Stimulated activated naive CD8-positive, alpha-beta T cell treated with anti-CD3 and anti-CD28 coated beads, Interleukin-15, Interleukin-2, amounts not matched to agents 100 ng/mL and 50 ng/mL, for 24 hours (primary cell): ENCODE data around the gene IGFN1.

Source experiments
- H3K27ac Mint-ChIP-seq: one replicate; pipeline ENCODE4 v1.8.0; 2021; ENCODE audit warnings: mild to moderate bottlenecking, mixed read lengths
- H3K27me3 Mint-ChIP-seq: one replicate; pipeline ENCODE4 v1.8.0; 2021; ENCODE audit warnings: mixed read lengths
- H3K36me3 Mint-ChIP-seq: one replicate; pipeline ENCODE4 v1.8.0; 2021; ENCODE audit warnings: low read depth, mixed read lengths
- H3K4me1 Mint-ChIP-seq: one replicate; pipeline ENCODE4 v1.8.0; 2021; ENCODE audit warnings: low read depth, mixed read lengths
- H3K4me3 Mint-ChIP-seq: one replicate; pipeline ENCODE4 v1.8.0; 2021; ENCODE audit warnings: mild to moderate bottlenecking, mixed read lengths
- H3K9me3 Mint-ChIP-seq: one replicate; pipeline ENCODE4 v1.8.0; 2021; ENCODE audit warnings: mixed read lengths

Gene IGFN1

DNA sequence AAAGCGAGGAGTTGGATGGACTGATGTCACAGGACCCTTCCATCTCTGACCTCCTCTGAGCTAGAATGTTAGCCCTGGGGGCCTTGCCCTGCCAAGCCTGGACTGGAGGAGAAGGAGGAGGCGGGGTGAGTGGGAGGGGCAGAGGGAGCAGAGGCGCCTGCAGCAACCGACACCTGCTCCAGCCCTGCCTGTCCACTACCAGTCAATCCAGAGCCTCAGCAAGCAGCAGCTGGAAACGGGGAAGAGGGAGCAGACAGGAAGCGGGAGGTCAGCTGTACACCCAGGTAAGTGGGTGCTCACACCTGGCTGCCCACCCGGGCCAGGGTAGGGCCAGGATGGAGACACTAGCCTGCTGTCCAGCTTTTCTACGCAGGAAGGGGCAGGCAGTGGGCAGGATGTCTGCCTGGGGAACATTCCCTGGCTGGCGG lies at the start of gene IGFN1:
Gene IGFN1, plus strand, starts transcription at position 201 of the 428 bp plus-strand sequence. CDS start 2,470 bp downstream, outside the sequence.
- H3K36me3 Mint-ChIP-seq = no peaks in the 10 kb centered on the region
- H3K27me3 Mint-ChIP-seq = peaks cover 13% of the 10 kb centered on the region
- peaks cover 10% of the 10 kb centered on the region for H3K4me1 Mint-ChIP-seq
- no peaks in the 10 kb centered on the region for H3K9me3 Mint-ChIP-seq
- H3K27ac Mint-ChIP-seq = no peak within 1 kb of the TSS
- no peak within 1 kb of the TSS for H3K4me3 Mint-ChIP-seq

DNA sequence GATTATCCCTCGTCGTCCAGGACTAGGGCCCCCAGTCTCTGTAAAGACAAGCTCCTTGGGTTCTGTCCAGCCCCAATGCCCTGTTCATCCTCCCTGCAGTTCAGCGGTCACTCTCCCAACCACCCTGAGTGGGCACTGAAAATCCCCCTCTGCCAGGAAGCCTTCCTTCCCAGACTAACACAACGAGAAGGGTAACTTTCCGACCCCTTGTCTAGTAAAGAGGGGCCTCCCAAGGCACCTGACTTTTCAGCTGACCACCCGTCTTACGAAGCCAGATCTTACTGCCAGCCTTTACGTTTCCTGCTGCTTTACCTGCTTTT lies 49.7 kb upstream of the IGFN1 start:
- Mint-ChIP-seq H3K9me3 (no peaks in the 10 kb centered on the region), H3K27me3 (no peaks in the 10 kb centered on the region), H3K36me3 (peaks cover 22% of the 10 kb centered on the region), H3K27ac (no peak overlapping the region), H3K4me1 (no peaks in the 10 kb centered on the region), H3K4me3 (no peak overlapping the region)

DNA sequence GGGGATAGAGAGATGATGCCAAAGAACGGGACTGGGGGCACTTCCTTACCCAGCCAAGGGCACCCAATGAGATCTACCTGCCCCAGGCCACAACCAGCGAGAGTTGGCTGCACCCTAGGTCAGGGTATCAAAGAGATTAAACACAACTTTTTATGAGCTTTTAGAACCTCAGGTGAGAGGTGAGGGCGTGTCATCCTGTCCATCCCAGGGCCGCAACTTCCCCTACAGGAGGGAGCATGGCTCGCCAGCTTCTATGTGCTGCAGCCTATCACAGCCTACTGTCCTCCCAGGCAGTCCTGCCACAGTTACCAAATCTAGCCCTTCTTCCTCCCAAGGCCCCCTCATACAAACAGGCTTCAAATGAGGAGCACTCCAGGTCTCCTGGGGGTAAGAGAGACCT lies 49.2 kb upstream of the IGFN1 start:
- no peak overlapping the region for H3K27ac Mint-ChIP-seq
- H3K4me1 Mint-ChIP-seq = no peaks in the 10 kb centered on the region
- H3K36me3 Mint-ChIP-seq = peaks cover 22% of the 10 kb centered on the region
- H3K4me3 Mint-ChIP-seq = no peak overlapping the region
- no peaks in the 10 kb centered on the region for H3K9me3 Mint-ChIP-seq
- H3K27me3 Mint-ChIP-seq = no peaks in the 10 kb centered on the region

DNA sequence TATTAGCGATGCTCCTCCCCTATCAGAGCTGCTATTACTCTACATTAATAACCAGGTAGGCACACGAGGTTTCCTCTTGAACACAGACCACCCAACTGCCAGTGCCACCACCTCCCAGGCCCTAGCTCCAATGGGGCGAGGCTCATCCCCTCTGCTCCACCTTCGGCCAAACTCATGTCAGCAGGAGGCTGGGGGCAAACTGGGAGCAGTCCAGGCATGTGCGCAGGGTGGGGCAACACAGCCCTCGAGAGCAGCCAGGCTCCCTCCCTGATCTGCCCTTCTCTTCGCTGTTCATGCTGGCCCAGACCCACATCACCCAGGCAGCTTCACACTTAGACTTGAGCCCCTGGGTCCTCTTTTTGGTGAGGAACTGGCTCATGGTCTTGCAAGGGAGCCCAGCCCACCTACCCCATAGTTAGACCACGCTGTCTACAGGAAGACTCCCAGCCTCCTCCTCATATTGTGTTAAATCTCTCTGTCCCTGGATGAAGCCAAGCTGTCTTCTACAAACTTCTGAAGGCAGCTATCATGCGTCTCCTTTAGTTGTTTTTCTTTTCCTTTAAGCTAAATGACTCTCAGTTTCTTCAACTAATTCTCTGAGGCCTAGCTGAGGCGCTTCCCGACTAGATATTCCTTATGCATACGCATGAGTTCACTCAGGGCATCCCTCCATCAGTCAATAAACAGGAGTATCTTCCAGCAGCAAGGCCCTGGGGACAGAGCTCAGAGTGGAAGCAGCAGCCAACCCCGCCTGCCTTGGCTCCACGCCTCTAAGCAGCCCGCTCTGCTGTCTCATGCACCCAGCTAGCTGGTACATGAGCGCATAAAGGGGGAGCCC lies 48.4 kb upstream of the IGFN1 start:
- peaks cover 26% of the 10 kb centered on the region for H3K36me3 Mint-ChIP-seq
- no peaks in the 10 kb centered on the region for H3K27me3 Mint-ChIP-seq
- no peaks in the 10 kb centered on the region for H3K4me1 Mint-ChIP-seq
- H3K4me3 Mint-ChIP-seq = no peak overlapping the region
- H3K27ac Mint-ChIP-seq = no peak overlapping the region
- H3K9me3 Mint-ChIP-seq = no peaks in the 10 kb centered on the region

DNA sequence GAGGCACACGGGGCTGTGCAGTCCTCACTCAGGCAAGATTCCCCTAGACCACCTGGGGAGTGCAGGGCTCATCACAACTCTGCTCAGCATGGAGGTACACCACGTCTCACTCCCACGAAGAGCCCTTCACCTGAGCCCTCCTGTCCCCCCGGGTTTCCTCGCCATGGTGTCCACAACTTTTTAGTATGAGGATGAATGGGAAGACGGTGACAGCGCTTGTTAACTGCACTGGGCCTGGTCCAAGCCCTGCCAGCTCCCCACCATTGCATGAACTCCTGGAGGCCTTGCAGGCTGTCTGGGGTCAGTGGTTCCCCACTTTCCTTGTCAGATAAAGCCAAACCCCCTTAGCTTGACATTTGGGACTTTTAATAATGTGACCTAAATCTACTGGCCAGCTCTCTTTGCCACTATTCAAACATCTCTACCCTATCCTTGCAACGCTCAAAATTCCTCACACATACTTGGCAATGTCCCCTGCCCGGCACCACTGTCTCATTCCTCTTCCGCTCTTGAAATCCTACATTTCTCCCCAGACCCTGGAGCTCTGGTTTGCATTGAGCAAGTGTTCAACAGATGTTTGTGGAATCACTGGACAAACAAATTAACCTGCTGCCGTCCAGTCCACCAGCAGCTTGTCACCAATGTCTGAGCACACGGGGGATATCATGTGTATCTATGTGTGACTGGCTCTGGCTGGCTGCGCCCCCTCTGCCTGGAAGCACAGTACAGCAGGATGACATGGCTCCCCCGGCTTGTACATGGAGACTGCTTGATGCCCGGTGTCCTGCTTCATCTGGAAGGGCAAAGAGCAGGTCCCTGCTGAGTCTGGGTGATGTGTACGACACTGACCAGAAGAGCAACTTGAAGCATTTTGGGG lies 47.5 kb upstream of the IGFN1 start:
- Mint-ChIP-seq H3K9me3 (no peaks in the 10 kb centered on the region), H3K4me1 (no peaks in the 10 kb centered on the region), H3K27me3 (no peaks in the 10 kb centered on the region), H3K4me3 (no peak overlapping the region), H3K27ac (no peak overlapping the region), H3K36me3 (peaks cover 28% of the 10 kb centered on the region)

DNA sequence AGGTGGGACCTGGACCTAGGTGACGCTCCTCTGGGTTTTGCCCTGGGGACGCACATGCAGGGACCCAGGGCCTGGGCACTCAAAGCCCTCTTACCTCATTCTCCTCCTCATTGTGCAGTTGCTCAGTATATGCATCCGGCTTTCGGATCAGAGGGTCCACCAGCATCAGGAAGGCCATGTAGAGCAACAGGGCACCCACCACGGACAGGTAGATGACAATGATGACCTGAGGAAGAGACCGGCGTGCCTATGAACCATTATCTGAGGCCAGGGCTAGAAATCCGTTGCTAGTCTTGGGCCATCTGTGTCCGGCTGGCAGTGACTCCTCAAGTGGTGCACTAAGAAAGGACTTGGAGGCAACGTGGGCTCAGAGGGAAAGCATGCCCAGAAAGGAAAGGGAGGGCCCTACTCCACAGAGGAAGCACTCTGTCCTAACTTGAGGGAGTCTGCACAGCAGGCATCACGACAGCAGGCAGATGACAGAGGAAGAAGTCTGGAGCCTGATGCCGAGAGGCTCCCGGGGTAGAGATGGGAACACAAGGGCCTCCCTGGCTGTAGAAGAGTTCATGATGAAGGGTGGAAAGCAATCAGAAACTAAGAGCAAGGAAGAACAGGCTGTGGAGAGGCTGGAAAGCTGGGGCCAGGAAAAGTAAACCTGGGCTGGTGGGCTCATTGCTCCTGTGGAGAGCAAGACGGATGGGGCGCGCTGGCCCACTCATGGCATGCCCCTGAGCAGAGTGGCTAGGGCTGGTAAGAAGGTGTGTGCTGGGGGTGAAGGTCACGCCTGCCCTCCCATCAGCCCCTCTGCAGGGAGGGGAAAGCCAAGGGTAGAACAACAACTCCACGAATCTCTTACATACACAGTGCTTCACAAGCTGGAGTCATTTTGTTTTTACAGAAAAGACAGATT lies 46.6 kb upstream of the IGFN1 start:
- Mint-ChIP-seq H3K9me3 (no peaks in the 10 kb centered on the region), H3K4me3 (no peak overlapping the region), H3K27me3 (no peaks in the 10 kb centered on the region), H3K4me1 (no peaks in the 10 kb centered on the region), H3K36me3 (peaks cover 29% of the 10 kb centered on the region), H3K27ac (no peak overlapping the region)

DNA sequence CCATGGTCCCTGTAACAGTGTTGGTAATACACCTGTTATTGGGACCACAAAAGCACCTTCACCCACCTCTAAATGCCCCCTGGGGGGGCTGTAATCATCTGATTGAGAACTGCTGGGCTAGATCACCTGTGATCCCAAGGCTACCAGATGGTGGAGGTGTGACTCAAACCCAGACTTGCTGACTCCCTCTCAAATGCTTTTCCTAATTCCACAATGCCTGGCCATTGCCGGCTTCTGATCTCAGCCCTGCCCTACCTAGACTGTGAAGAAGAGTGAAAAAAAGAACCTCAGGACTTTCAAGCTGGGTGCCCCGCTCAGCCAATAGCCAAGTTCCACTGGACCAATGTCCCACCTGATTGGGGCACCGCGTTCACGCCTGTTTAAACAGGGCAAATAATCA lies 45.9 kb upstream of the IGFN1 start:
- Mint-ChIP-seq H3K27ac (no peak overlapping the region), H3K36me3 (peaks cover 34% of the 10 kb centered on the region), H3K27me3 (no peaks in the 10 kb centered on the region), H3K9me3 (no peaks in the 10 kb centered on the region), H3K4me1 (no peaks in the 10 kb centered on the region), H3K4me3 (no peak overlapping the region)

DNA sequence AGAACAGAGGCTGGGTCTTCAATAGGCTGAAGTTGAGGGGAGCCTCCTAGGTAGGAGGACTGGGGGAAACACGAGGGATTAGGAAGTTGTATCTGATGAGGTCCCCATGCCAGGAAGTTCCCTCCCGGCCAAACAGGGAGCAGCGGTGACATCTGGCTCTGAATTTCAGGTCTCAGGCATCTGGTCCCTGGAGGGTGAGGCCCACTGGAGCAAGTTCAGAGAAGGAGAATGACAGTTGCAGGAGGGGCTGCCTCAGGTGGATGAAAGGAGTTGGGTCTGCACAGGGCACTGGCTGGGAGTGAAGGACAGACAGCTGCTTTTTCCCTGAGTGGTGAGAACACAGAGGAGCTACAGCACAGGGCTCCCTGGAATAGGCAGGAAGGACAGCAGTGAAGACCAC lies 45.5 kb upstream of the IGFN1 start:
- no peak overlapping the region for H3K4me3 Mint-ChIP-seq
- H3K27ac Mint-ChIP-seq = no peak overlapping the region
- H3K36me3 Mint-ChIP-seq = peaks cover 34% of the 10 kb centered on the region
- H3K9me3 Mint-ChIP-seq = no peaks in the 10 kb centered on the region
- no peaks in the 10 kb centered on the region for H3K27me3 Mint-ChIP-seq
- no peaks in the 10 kb centered on the region for H3K4me1 Mint-ChIP-seq

DNA sequence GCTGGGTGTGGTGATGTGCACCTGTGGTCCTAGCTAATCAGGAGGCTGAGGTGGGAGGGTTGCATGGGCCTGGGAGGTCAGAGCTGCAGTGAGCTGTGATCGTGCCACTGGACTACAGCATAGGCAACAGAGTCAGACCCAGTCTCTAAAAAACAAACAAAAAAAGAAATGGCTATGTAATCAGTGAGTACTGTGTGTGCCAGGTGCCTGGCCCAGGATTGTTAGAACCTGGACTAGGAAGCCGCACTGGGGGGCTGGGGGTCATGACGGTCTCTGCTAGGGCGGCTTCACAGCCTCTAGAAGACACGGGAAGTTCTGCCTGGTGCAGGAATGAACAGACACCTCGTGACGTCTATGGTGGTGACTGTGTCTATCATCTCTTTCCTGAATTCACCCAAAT lies 44.8 kb upstream of the IGFN1 start:
- Mint-ChIP-seq H3K9me3 (no peaks in the 10 kb centered on the region), H3K27ac (no peak overlapping the region), H3K36me3 (peaks cover 34% of the 10 kb centered on the region), H3K4me3 (no peak overlapping the region), H3K27me3 (no peaks in the 10 kb centered on the region), H3K4me1 (no peaks in the 10 kb centered on the region)

DNA sequence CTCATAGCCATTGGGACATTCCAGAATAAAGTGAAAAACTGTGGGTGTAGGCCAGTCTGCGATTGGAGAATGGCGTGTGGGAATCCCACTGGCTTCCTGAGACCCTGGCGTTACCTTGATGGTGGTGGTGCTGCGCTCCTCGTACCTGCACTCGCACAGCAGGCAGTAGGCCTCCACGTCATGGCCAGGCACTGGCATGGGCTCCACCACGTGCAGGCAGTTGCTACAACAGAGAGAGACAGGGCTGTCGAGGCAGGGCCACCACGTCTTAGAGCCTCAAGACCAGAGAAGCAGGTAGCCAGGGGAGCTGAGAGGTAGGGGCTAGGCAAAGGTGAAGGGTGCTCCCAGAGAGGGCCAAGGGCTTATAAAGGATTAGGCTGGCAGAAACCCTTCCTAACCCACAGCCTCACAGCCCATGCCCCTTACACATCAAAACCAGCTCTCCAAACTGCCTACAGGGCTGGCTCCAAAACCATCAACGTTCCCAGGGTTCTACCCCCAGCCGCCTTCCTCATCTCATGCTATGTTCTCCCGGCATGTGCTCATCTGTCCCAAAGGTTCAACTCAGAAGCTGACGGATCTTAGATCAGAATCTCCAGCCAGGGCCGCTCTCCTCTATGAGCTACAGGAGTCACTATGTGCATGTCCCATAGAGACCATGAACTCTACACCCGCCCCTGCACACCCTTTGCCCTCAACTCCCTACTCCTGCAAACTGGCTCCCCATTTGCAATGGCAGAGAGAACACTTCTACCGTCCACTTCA lies 43.8 kb upstream of the IGFN1 start:
- H3K9me3 Mint-ChIP-seq = no peaks in the 10 kb centered on the region
- no peaks in the 10 kb centered on the region for H3K27me3 Mint-ChIP-seq
- no peak overlapping the region for H3K4me3 Mint-ChIP-seq
- H3K4me1 Mint-ChIP-seq = no peaks in the 10 kb centered on the region
- peaks cover 34% of the 10 kb centered on the region for H3K36me3 Mint-ChIP-seq
- H3K27ac Mint-ChIP-seq = no peak overlapping the region

DNA sequence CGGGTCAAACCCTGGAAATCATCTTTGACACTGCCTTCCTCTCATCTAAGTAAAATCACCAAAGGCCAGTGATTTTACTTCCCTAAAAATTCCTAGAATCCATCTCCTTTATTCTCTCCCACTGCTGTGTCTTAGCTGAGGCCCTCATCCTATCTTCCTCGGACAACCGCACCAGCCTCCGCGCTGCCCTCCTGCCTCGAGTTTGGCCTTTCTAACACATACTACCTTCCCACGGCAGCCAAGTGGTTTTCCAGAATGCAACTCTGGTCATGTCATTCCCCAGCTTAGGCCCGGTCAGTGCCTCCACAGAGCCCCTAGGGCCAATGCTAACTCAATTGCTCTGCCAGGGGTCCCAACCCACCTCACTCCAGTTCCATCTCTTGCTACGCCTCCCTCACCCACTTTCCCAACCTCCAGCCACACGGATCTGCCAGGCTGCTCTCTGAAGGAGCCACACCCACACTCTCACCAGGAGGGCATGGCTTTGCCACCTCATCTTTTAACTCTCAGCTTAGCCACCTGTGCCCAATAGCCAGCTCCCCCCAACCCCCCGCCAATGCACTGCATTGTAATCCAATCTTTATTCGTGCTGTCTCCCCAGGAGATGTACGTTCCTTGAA lies 43.1 kb upstream of the IGFN1 start:
- no peaks in the 10 kb centered on the region for H3K4me1 Mint-ChIP-seq
- no peaks in the 10 kb centered on the region for H3K27me3 Mint-ChIP-seq
- peaks cover 34% of the 10 kb centered on the region for H3K36me3 Mint-ChIP-seq
- H3K9me3 Mint-ChIP-seq = no peaks in the 10 kb centered on the region
- no peak overlapping the region for H3K4me3 Mint-ChIP-seq
- H3K27ac Mint-ChIP-seq = no peak overlapping the region

DNA sequence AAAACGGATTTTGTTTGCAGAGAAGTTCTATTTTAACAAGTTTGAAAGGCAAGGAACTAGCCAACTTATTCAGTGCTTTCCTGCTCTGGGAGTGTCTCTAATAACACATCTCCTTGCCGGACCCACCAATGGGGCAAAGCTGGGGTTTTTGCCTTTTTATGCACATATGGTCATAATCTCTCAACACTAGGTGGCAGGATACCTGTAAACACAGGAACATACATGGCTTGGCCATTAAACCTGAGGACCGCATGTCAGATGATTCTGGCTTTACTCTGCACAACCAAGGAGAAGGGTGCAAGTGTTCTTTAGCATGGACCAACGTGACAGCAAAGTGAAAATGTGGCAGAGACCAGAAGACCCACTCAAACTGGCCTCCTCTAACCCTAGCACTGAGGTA lies 41.2 kb upstream of the IGFN1 start:
- Mint-ChIP-seq H3K27ac (no peak overlapping the region), H3K36me3 (peaks cover 21% of the 10 kb centered on the region), H3K27me3 (no peaks in the 10 kb centered on the region), H3K9me3 (no peaks in the 10 kb centered on the region), H3K4me1 (peaks cover 7% of the 10 kb centered on the region), H3K4me3 (no peak overlapping the region)

DNA sequence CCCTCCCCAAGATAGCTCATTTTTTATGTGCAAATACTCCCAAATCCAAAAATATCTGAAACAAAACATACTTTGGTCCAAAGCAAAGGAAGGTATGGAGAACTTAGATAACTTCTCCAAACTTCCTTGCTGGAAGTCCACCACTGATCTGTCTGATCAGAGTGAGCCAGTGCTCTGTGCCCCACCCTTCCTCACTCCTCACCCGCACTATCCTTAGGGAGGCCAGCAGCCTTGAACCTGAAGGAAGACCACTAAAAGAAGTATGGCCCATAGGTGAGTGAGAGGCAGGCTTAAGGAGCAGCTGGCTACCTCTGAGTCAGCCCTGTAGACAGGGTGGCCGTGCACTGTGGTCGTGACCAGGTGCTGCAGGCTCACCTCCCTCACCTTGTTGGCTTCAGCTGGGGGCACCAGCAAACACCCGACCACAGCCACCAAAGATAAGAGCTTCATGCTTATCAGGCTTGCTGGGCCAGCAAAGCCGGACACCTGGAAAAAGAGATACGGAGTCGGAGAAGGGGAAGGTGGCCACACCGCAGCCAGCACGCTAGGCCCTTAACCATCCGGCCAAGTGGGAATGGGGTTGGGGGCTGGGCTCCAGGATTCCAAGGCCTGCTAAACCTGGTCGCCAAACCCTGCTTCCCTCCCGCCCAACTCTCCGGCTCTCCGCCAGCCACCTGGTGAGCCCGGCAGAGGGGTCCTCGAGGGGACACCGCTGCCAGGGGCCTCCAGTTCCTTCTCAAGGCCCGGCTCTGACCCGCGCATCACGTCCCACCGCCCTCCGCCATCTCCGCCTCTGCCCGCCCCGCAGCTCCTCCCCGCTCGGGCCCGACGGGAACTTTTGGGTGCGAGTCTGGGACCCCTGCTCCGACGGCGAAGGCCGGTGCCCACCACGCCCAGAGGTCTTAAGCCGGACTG lies 36.9 kb upstream of the IGFN1 start:
- peaks cover 9% of the 10 kb centered on the region for H3K27me3 Mint-ChIP-seq
- H3K9me3 Mint-ChIP-seq = no peaks in the 10 kb centered on the region
- peak overlapping the region; percentile 84 for H3K4me3 Mint-ChIP-seq
- no peak overlapping the region for H3K27ac Mint-ChIP-seq
- H3K4me1 Mint-ChIP-seq = peaks cover 12% of the 10 kb centered on the region
- peaks cover 6% of the 10 kb centered on the region for H3K36me3 Mint-ChIP-seq
